Dermis blood vessel endothelial cell (primary cell): Measurements from ENCODE around the gene KCNK17. TPM values are rescaled to one million over a fixed set of nuclear protein-coding genes. Genes with fewer than 3 reads are reported as not detected.
"Not testable (repeated sequence)": the region's sequence is repeated elsewhere in the genome, so short reads cannot be mapped to it uniquely, and the experiment has no call there.

ENCODE experiments used
- DNase-seq: peaks from one replicate; pipeline ENCODE4 v3.0.0; 2010
- total RNA-seq: library from RNA; depleted of rRNA; stranded (reverse); fragments of >200 nt; gene quantifications from 2 replicates; pipeline ENCODE4 v1.2.3, GENCODE V29; 2014

The KCNK17 gene
- total RNA-seq, 1 donor from 2014 or later: not detected

DNA sequence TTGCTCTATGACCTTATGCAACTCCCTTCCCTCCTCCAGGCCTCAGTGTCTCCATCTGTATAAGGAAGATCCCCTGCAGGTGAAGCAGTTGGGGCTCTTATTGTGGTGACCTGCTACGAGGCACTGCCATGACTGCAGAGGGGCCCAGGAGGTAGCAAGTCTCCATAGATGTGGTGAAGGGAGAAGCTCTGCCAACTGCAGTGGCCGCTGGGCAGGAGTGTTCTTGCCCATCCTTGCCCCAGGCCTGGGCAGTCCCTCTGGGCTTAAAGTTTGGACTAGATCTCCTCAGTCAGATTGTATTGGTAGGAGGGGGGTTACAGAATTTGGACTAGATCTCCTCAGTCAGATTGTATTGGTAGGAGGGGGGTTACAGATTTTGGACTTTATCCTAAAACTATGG lies 12.2 kb downstream of the KCNK17 start:
- no peak for DNase-seq

DNA sequence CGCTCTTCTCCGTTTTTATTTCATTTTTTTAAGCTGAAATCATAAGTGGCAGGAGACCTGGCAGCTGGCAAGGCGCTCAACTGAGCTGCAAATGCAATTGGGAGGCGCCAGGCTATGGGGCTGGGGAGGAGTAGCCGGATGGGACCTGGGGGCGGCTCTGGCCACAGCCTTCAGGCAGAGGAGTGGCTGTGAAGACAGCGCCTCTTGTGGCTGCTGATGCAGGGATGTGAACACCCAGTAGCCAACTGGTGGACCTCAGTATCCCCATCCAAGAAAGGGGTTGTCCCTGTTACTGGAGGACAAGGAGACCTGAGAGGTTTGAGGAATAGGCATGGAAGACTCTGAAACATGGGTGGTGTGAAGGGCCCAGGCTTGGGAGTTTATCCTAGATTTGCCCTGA lies 12.6 kb downstream of the KCNK17 start:
- peak; percentile 18 for DNase-seq

DNA sequence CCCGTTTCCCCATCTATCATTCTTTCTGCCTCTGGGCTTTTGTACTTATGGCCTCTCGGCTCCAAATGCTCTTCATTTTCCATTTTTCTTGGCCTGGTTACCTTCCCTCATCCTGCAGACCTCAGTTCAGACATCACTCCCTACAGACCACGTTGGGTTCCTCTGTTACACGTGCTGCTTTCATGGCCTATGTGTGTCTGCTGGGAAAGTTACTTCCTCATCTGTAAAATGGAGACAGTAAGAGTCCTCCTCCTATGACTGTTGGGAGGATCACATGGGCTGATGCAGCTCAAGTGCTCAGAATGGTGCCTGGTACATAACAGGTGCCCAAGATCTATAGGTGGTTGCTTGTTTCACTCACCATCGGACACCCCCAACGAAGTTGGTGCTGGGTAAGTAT lies 13.5 kb downstream of the KCNK17 start:
- DNase-seq: no peak

DNA sequence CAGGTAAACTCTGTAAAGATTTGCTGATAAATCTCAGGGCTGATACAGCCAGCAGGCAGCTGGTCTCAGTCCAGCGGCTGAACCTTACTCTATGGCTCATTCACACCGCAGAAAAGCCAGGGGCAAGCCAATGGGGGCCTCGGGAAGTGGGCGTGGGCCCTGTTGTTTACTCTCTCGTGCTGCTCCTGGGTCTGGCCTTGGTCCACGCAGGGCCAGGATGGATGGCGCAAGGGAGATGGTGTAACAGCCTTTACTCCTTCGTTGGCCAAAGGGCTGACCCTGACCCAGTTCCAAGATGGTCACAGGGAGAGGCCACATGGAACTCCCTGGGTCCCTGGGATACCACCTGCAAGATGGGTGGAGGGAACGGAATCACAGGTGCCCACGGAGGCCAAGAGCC lies 16.2 kb downstream of the KCNK17 start:
- no peak for DNase-seq

DNA sequence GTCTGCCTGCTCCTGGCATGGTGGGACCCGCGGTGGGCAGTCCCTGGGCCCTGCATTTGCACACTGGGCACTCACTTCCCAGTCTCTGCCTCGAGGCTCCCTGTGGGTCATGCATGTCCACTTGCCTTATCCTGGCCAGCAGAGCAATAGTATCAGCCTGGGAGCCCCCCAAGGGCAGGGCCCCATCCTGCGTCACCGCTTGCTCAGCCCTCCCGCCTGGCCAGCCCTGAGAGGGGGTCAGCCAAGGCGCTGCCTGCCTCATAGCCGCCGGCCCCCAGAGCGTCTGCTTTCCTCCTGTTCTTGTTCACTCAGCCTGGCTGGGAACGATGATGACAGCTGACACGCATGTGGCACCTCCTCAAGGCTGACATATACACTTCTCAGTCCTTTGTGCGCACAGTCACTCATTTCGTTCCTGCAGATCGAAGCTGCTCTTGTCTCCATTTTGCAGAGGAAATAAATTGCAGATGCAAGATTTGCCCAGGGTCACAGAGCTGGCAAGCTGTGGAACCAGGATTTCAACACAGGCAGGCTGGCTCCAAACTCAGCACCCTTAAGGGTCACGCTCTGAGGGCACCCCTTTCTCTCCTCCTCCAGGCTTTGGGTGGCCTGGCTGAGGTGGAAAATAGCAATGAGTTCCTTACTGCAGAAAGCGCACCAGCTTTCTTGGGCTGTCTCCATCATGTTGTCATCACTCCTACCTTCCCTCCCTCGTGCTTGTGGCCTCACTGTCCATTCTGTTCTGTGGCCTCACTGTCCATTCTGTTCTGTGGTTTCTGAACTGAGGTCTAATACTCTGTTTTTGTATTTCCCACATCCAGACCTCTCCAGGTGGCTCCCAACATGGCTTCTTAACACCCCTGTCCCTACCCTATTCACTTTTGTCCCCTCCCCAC lies 17.2 kb downstream of the KCNK17 start:
- DNase-seq: no peak

DNA sequence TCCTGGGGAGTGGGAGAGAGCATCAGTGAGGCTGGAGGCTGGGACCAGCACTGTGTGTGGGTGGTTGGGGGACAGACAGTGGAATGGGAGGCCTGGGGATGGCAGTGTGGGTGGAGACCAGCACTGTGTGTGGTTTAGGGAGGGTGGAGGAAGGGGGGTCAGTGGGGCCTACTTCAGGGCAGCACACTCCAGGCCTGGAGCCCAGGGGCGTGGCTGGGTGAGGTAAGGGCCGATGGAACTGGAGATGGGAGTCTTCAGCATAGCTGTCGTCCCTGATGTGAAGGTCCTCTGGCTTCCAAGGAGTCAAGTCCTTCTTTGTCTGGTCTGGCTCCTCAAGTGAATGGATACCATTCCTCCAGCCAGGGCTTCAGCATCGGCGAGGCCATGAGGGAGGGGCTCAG lies 18.6 kb downstream of the KCNK17 start:
- no peak for DNase-seq

DNA sequence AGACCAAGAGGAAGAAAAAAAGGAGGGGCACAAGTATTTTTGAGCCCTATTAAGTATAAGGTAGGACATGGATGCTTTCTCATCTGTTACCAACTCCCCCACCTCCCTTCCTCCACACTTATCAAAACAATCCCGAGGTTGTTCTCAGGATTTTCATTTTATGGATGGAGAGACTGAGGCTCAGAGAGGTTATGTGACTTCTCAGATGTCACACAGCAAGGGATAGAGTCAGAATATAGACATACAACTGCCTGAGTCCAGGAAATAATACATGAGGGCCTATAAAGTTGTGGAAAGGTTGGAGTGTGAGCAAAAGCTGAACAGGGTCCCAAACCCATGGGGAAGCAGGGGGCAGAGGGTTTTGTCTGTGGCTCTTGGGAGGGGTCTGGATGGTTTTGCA lies 19.3 kb downstream of the KCNK17 start:
- DNase-seq: no peak

DNA sequence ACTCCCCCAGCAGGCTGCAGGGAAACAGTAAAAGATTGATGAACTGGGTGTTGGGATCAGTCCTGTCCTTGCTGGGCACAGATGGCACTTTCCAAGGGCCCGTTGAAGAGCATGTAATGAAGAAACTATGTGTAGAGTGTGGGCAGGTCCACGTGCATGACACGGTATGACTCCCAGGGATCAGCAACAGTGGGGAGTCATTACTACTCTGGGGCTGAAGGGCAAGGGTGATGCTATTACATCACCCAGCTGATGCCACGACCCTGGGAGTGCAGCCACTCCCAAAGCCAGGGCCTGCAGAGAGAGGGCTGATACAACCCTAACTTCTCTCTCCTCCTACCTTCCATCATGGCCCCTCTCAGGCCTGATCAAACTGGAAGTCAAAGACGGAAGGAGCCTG lies 20.1 kb downstream of the KCNK17 start:
- DNase-seq: no peak

DNA sequence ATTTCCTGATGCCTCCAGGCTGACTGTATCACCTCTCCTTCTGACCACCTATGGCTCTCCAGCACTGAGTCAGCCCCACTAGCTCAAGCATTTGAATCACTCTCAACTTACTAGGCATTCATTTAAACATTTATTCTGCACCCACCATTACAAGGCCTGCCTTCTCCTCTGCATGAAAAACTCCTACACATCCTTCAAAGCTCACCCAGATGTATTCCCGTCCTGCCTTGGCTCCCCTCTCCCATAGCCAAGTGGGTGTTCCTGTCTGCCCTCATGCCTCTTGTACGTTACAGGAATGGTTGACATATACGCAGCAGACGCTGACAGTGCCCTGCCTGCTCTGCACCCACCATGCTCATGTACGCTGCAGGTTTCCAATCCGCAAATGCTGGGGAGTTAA lies 21.6 kb downstream of the KCNK17 start:
- no peak for DNase-seq

DNA sequence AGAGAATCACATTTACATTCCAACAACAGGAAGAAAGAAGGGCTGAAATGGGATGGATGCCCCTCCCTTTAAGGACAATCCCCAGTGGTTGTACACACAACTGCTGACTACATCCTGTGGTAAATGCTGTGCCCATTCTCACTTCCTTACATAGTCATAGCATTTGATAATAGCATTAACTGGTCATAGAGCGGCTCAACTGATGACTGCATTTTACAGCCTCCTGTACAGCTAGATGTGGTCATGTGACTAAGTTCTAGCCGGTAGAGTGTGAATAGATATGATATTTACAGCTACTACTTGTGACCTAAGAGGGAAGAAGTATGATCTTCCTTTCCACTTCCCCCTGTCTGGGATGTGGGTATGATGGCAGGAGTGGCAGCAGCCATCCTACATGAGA lies 24.7 kb downstream of the KCNK17 start:
- no peak for DNase-seq

DNA sequence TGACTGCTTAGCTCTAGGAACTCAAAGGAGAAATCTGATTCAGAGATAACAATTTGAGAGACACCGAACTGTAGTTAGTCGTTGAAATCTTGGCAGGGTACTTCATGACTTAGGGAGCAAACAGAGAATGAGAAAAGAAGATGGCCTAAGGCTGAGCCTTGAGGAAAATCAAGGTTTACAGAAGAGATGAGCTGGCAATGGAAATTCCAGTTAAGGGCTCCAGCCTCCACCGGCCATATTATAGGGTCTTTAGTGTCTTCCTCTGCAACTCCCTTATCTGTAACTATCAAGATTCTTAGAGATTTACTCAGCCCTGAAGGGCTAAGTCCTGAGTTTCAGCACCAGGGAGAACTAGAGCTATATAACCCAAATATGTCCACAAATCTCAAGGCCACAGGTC lies 26.6 kb downstream of the KCNK17 start:
- no peak for DNase-seq

DNA sequence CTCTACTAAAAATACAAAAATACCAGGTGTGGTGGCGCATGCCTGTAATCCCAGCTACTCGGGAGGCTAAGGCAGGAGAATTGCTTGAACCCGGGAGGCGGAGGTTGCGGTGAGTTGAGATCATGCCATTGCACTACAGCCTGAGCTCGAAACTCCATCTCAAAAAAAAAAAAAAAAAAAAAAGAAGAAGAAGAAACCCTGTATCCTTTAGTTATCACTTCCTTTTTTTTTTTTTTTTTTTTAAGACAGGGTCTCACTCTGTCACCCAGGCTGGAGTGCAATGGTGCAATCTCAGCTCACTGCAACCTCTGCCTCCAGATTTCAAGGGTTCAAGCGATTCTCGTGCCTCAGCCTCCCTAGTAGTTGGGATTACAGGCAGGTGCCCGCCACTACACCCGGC lies 27.6 kb downstream of the KCNK17 start:
- DNase-seq: not testable (repeated sequence)

DNA sequence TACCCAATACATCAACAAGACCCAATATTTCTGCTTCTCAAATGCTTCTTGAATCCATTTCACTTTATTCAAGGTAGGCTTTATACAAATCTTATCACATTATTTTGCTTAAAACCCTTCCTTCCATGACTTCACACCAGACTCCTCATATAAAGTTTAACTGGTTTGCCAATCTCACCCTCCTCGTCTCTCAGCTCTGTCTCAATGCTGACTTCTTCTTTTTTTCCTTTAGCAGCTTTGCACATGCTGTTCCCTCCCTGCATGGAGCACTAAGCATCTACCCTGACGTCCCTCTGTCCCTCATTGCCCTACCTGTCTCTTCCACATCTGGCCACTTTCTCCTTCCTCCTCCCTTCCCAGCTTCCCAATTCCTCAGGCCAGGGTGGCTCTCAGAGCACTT lies 31.4 kb downstream of the KCNK17 start:
- no peak for DNase-seq

DNA sequence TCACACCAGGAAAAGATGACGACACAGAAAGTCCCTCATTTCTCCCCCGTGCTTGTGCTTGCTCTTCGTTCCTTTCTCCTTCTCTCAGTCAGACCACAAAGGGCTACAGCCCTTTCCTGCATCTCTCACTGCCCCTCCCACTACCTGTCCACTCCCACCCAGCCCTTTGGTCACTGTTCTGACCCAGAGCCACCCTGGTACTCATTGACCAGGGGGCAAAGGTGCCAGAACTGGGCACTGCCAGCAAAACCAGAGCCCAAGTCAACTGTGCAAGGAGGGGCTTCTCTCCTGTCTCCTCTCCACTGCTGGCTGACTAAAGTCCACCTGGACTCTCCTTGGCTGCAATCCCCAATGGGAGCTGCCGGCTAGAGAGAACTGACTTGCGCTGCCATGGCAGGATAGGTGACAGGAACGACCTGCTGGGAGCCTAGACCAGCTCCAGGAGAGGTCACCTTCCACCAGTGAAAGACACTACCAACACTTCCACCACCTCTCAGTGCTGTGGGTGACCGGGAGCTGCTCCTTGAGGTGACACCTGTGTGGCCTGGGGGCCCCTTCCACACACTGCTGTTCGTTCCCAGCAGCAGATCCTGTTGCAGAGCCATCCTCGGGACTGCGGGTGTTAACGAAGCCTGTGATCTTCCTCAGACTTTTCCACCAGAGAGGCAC lies 32.8 kb downstream of the KCNK17 start:
- DNase-seq: no peak

DNA sequence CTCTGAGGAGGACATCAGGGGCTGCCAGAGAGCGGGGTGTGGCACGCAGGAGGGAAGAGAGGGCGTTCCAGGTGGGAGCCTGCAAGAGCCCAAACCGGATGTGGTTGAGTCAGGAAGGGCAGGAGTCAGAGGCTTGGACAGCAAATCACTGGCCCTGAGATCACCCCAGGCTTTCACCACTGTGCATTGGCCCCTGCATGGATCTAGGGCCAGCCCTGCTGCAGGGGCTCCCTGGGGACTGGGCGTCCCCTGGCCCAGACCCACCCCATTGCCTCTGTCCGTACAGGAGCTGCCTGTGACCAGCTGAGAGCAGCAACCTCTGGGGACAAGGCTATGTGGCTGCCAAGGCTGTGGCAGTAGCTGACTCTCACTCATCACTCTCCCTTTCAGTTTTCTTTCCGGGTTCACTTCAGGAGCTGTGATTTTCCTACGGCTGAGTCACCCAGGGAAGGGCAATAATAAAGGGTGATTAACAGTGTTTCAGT lies 33.9 kb downstream of the KCNK17 start:
- DNase-seq: peak; percentile 44

DNA sequence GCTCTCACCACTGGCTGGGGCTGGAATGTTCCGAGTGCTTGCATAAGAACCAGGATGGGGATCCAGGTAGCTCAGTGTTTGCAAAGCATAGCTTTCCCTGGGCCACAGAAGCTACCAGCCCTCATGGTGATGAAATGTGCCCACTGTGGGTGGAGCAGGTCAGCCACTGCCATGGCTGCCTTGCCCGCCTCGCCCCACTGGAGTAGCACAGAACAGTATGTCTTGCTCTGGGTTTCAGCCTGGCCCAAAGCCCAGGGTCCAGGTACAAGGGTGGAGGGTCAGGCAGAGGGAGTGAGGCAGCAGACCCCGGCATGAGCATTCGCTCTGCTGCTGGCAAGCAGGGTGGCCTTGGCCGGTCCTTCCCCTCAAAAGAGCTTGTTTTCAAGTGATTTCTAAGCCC lies 34.7 kb downstream of the KCNK17 start:
- DNase-seq: no peak

DNA sequence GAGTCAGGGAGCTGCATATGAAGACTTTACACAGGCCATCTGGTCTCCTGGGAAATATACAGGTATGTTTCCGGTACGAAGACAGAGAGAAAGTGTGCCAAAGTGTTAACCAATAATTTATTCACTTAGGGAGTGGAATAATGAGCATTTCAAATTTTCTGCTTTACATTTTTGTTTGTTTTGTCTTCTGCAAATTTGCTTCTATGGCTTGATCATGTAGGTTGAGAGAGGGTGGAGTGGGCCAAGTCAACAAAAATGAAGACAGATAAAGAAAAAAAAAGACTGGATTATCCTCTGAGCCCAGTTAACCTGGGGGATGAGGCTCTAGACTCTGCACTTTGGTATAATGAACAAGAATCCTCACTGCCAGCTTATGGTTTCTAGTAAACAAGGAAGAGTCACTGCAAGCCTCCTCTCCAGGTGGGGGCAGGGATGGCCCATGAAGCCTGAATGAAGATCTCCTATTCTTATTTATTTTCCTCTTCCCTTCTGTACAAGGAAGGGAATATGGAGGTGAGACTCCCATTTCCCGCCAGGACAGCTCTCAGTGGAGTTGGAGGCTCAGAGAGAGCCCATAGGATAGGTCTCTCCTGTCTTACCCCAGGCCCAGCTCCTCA lies 37.7 kb downstream of the KCNK17 start:
- no peak for DNase-seq

DNA sequence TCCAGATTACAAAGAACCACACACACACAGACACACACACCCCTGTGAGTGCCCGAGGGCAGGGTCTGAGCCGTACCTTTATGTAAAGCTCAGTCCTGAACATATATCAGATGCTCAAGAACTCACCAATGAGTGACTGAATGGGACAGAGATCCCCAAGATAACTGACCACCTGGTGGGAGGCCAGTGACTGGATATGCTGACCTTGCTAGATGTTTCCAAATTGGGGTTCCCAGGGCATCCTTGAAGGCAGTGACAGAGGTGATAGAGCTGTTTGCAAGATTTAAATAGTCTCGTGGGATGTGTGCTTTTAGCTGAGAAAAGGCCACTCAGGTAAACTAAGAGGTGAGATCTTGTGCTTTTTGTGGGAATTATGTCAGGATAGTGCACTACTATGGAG lies 39.3 kb downstream of the KCNK17 start:
- DNase-seq: no peak

DNA sequence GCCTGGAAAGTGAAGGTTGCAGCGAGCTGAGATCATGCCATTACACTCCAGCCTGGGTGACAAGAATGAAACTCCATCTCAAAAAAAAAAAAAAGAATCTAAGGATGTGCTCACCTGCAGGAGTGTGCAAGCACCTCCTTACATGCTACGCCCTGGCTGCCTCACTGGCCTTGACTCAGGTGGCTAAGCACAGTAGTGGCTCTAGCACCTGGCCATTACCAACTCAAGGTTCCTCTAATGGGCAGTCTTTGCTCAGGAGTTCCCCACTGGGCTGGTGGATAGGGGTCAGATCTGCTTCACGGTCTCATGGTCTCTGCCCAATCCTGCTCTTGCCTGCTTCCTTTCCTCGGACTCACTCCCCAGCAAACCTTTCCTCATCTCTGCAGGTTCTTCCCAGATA lies 39.7 kb downstream of the KCNK17 start:
- DNase-seq: no peak

DNA sequence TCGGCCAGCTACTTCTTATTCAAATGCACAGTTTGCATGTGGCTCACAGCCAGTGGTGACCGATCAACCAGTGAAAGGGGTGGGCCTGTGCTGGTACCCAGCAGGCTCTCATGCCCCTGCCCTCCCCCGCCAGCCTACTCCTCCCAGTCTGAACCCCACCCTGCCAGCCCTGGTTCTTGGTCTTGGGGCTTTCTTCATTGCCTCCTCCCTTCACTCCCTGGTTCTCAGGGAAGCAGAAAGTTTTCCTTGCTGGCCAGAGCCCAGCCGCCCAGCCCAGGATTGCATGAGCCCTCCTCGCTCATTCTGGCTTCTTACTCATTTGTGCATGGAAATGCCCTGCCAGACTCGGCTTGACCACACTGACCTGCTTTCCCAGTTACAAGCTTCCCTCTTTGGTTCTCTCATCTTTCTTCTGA lies 40.8 kb downstream of the KCNK17 start:
- no peak for DNase-seq

DNA sequence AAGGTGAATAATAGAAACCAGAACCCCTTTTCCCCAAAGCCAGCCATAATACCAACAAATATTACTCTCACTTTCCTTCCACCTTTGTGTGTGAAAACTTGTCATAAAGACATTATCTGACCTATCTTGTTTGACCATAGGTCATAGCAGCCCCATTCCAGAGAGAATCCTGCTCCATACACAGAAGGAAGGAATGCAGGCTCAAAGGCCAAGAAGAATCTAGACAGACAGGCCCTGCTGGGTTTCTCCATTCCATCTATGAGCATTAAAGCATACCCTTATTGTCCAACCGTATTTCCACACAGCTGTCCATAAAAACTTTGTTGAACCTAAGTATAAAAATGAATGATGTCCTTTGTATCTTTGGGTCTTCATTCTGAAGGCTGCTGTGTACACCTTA lies 44.3 kb downstream of the KCNK17 start:
- no peak for DNase-seq

DNA sequence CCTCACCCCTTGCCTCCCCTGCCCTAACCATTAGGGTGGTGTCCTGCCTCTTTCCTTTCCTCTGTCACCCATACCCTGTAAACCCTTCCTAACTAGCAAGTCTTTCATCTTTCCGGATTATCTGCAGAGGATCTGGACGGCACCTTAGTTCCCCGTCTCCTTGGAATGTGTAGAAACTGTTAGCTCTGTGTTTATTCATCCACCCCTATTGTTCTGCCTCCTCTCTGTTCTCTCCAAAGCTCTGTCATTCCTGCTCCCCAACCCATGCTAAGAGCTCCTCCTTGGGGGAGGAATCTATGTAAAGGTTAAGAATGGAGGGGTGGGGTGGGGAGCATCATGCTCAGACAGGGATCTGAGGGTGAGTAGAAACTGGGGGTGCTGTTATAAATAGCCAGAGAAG lies 45.5 kb downstream of the KCNK17 start:
- no peak for DNase-seq

DNA sequence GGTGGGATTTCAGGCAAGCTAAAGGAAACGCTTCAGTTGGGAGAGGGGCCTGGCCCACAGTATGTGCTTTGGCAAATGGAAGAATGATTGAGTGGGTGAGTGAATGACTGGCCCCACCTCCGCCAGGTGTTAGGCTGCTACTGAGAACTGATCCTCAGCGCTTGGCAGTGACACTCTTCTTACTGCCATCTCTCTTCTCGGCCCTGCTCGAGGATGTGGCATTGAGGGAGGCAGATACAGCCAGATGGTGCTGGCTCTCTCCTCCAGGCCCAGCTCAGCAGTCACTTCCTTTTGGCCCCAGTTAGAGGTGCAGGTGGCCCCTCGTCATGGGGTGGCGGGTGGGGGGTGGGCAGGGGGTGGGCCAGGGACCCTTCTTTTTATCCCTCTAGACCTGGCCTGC lies 46.0 kb downstream of the KCNK17 start:
- DNase-seq: no peak
